Measurements from ENCODE around the gene BID.

The BID gene

DNA sequence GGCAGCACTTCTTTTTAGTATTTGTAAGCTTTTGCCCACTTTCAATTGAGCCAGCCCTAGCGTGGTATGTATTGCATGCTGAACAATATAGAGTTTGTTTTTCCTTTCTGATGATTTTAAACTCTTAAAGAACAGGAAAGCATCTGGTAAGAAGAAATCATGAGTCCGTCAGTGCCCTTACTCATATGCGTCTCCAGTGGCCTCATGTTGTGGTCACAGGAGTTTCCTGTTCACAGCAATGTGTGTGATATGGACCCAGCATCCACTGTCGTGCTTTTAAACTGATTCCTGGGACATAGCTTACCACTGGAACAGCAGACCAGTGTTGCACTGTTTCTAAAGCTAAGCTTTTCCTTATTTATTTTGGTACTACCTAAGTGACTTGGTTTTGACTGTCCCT, 40.1 kb downstream of the BID start:
- DNase-seq (ENCODE audit: low read depth): no peak

- DNase-seq (ENCODE audit: low read depth): no peak
These were observed 40.8 kb downstream of the BID start for GRCh38 chr22:17733466-17733865.

GRCh38 chr22:17732251-17732854, 41.9 kb downstream of the BID start:
- DNase-seq (ENCODE audit: low read depth): no peak

DNA sequence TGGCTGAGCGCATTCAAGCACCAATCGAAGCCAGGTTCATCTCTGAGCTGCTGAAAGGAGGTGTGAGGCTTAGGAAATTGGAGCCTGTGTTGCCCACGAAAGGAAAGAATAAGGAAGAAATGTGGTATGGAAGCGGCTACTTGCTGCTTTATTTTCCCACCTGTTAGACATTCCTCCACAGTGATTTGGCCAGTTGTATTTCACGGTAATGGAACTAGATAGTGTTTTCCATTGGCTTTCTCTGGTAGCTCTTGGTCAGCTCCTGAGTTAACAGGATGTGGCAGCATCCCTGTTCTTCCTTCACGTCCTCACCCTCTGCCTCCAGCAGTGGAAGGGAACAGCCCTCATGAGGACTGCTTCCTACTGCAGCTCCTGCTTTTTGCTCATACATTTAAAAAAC, 44.7 kb downstream of the BID start:
- DNase-seq (ENCODE audit: low read depth): no peak

DNA sequence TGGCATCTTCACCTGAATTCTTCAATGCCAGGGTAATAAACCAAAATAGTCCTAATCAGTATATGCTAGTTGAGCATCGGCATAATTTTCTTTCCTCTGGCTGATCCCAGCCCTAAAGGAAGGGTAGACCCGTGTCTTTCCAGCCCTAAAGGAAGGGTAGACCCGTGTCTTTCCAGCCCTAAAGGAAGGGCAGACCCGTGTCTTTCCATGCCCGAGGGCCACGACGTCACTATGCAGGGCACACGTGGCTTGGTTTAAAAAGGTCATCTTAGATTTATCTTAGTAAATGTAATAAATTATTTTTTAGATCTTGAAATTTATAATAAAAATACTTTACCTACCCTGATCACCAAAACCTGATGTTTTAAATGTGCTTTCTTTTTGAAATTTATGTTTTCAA, 45.5 kb downstream of the BID start:
- DNase-seq (ENCODE audit: low read depth): no peak

- no peak for DNase-seq (ENCODE audit: low read depth)
These were observed 47.1 kb downstream of the BID start for GRCh38 chr22:17726928-17727897.

- DNase-seq (ENCODE audit: low read depth): no peak
These were observed 48.0 kb downstream of the BID start for GRCh38 chr22:17726006-17726927.

DNA sequence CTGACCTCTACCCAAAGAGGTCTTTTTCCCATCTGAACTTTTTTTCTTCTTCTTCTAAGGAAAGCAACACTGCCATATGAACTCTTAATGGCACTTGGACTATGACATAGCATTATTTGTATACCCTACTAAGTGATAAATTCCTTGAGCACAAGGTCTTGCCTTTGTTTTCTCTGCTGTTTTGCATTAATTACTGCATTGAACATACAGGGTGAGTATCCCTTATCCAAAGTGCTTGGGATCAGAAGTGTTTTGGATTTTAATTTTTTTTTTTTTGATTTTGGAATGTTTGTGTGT, 48.8 kb downstream of the BID start:
- DNase-seq (ENCODE audit: low read depth): no peak

DNA sequence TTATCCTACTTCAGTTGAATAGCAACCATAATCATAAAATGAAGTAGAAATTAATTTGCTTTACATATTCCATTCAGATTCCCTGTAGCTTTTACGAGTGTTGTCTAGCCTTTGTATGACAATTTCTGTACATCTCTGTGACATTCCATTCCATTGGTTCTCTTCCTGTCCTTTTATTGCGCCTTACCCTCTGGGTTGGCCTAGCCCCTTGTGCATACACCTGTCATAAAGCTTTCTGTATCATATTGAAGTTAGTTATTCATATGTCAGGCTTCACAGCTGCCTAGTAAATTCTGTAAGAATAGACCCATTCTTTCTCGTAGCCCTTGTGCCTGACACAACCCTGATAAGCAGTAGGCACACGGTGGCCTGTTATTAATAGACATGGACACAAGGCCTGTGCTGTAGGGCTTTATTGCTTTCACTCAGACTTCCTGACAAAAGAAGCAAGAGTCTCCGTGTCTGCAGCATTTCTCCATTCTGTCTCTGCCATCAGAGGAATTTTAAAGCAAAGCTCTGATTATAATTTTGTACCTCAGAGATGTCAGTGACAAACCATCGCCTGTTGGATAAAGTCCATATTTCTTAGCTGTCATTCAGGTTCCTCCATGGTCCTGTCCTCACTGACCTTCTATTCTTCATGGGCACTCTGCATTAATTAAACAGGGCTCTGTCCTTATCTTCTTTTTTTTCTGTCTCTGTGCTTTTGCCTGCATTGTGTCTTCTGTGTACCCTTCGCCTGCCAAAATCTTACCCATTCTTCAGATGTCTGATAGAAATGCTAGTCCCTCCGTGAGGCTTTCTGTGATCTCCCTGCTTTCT, 49.4 kb downstream of the BID start:
- no peak for DNase-seq (ENCODE audit: low read depth)

GRCh38 chr22:17724241-17724640, 50.0 kb downstream of the BID start:
- no peak for DNase-seq (ENCODE audit: low read depth)

DNA sequence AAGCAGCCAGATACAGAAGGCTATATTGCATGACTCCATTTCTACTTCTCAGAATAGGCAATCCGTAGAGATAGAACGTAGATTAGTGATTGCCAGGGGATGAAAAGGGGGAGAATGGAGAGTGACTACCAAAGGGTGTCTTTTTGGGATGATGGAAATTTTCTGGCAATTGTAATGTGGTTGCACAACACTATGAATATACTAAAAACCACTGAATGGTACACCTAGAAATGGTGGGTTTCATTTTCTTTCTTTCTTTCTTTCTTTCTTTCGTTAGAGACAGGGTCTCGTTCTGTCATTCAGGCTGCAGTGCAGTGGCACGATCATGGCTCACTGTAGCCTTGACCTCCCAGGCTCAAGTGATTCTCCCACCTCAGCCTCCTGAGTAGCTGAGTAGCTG, 54.4 kb downstream of the BID start:
- DNase-seq (ENCODE audit: low read depth): no peak

GRCh38 chr22:17717708-17718107, 56.6 kb downstream of the BID start:
- no peak for DNase-seq (ENCODE audit: low read depth)

DNA sequence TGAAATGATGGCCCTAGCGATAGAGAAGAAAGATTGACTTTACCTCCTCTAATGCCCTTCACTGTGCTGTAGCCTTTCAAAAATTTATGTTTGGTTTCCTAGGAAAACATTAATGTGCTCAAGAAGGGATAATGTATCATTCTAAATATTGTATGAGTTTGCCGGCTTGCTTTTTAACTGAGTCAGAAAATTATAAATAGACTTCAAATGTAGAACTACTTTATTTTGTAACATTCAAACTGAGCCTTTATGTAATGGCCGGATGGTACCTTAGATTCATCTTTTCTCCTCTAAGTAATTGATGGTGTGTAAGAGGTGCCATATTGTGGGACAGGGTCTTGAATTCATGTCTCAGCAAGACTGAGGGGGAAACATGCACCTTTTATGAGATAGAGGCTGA, 57.7 kb downstream of the BID start:
- DNase-seq (ENCODE audit: low read depth): no peak

DNA sequence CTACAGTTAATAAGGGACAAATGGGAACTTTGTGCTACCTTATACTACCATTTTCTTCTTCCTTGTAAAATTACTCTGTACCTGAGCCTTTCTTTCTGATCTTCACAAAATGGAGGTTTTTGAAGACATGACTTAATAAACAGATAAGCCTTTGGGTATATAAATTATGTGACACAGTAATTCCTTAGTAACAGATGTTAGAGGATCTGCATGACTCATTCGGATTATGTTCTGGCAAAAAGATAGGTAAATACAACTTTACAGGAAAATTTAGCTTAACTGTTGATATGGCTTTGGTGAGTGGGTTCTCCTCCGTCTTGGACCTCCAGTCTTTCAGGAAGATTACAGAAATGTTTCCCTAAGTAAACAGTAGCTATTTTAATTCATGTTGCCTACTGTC, 61.8 kb downstream of the BID start:
- DNase-seq (ENCODE audit: low read depth): no peak

DNA sequence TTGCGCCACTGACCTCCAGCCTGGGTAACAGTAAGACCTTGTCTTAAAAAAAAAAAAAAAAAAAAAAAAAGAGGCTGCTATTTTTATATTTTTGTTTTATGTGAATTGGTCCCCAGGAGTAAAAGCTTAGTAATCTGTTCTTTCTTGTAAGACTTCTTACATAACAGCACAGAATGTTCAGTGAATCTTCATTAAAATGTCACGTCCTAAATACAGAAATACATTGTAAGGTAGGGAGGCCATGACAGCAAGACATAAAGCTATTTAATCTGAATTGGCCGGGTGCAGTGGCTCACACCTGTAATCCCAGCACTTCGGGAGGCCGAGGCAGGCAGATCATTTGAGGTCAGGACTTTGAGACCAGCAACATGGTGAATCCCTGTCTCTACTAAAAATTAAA, 64.2 kb downstream of the BID start:
- DNase-seq (ENCODE audit: low read depth): no peak

DNA sequence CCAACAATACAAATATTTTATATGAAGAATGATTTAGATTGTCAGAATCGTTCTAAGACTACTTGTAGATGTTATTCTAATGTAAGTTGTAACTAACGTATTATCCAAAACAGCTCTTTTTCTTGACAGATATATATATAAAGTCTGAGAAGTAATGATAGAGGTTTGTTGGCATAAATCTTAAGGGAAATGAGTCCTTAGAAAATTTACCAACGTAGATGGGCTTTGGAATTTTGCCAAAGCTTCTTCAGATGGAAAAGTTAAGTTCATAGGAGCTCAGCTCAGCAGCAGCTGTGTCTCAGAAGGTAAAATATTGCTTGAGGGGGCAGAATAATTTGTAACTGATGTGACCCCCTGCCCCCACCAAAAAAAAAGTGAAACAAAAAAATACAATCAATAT, 66.7 kb downstream of the BID start:
- DNase-seq (ENCODE audit: low read depth): no peak

- no peak for DNase-seq (ENCODE audit: low read depth)
These were observed 67.3 kb downstream of the BID start for GRCh38 chr22:17706947-17707346.

- no peak for DNase-seq (ENCODE audit: low read depth)
These were observed 68.0 kb downstream of the BID start for GRCh38 chr22:17705951-17706900.

DNA sequence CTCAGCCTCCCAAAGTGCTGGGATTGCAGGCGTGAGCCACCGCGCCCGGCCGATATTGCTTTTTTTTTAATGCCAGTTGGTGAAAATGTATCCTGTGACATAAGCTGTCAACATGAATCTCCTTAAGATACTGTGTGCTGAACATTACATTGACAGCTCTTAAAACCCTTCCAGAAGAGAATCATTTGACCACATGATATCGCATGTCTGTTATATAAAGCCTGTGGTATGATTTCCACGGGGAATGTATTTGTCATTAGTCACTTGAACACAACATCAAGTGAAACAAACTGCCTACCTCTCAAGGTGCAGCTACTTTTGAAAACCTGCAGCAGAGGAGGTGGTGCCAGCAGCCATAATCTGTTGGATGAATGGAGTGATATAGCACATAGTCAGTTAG, 68.7 kb downstream of the BID start:
- no peak for DNase-seq (ENCODE audit: low read depth)

- DNase-seq (ENCODE audit: low read depth): no peak
These were observed 70.5 kb downstream of the BID start for GRCh38 chr22:17703811-17704210.

GRCh38 chr22:17700778-17701177, 73.5 kb downstream of the BID start:
- DNase-seq (ENCODE audit: low read depth): no peak
